GOT3 (cell line): ENCODE results near the gene ITGA2B.
"Not testable (repeated sequence)": the region's sequence is repeated elsewhere in the genome, so short reads cannot be mapped to it uniquely, and the experiment has no call there.

ENCODE experiments used
- DNase-seq: peaks from one replicate; lab custom pipeline; 2025; ENCODE audit warnings: mixed read lengths; lab: John Stamatoyannopoulos, UW

ITGA2B gene

DNA sequence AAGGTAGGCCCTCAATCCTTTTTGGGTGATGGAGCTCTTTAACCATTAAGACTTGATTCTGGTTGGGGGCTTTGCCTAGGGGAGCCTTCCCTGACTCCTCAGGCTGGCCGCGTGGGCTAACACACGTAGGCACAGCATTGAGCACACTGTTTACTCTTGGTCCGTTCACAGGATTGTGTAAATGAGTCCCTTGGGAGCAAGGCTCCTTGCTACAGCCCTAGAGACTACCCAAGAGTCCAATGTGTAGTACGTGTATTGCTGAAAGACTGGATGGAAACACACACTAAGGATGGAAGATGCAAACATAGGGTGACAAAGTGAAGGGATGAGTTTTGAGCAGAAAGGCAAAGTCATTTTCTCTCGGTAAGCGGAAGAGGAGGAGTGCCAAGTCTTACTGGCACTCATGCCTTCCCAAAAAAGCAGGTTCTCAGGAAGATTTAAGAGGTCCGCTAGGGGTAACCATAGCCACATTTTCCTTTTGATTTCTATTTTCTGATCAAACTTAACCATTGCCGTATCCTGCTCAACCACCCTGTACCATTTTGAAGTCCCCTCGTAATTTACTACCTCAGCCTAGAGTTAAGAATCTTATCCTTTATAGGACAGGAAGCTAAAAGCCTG, 911 bp upstream of the ITGA2B start:
- DNase-seq, result no peak

DNA sequence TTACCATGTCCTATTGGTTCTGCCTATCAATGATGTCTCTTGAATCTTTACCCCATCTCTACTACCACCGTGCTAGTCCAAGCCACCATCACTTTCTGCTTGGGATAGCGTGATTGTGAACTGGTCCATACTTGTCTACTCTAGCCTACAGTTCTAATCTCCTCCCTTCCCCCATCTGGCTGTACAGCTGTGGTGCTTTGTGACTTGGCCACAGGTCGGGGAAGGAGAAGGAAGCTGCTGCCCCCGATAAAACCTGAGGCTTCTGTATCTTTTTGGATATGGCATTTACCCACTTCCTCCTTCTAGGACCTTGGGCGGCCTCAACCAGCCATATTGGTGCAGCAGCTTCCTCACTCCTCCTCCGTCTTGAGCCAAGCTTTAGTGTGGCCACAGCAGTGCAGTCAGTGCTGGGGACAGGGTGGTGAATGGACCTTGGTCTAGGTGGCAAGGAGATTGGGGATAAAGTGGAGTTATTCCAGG, 314 bp upstream of the ITGA2B start:
- DNase-seq, result no peak

DNA sequence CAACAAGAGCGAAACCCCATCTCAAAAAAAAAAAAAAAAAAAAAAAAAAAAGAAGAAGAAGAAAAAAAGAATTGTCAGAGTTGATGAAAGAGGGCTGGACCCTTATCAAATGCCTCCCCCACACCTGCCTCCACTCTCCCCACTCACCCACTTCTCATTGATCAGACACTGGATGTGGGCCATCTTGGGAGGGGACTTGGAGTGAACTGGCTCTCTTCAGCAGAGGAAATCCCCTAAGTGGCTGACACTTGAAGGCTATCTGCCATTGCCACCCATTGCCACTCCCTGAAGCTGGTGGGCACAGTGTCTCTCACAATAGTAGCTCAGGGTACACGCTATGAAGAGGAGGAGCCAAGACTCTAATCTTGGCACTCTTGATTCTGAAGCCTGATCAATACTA, 1.6 kb downstream of the ITGA2B start:
- no peak for DNase-seq

DNA sequence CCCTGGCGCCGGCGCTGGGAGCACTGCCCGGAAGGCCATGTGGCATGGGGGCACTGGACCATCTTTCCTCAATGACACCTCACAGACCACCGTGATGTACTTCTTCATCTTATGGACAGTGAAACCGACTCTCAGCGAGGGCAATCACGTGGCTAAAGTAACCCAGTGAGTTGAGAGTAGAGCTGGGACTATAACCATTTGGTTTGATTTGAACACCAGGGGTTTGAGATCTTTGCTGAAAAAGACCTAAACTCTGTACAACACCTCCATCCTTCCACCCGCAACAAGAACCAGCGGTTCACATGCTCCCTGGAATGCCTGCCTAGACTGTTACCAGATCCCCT, 3.3 kb downstream of the ITGA2B start:
- no peak for DNase-seq

DNA sequence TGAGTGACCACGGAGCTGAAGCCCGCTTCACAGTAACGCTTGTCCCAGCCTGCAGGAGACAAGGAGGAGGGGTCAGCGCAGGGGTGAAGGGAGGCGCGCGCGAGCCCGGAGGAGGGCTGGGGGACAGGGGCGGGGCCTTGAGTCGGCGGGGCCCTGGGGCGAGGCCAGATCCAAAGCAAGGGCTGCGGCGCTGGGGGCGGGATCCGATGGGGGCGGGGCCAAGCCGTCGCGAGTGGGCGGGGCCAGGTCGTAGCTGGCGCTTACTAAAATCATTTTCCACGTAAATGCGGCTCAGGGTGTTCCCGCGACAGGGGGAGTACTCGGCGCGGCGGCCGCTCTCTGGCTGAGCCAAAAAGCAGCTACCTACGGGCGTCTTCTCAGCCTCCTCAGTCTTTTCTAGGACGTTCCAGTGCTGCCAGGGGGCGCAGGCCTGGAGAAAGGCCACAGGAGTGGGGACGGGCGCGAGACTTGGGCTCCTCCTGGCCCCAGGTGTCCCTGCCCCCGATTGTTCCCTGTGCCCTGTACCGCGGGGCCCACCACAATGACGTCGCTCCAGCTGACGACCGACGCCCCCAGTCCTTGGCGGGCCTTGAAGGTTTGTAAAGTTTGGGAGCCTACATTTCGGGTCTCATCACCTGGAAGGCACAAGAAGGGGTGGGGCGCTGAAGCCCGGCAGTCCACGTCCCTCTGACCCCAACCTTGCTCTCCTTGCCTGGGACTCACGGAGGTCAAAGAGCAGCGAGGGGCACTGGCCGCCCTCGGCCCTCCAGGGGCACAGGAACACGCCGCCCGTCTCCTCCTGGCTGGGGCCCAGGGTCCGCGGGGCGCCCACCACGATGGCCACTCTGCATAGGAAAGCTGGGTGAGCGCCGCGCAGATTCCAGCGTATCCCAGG, 3.9 kb downstream of the ITGA2B start:
- DNase-seq, result peak; percentile 18

DNA sequence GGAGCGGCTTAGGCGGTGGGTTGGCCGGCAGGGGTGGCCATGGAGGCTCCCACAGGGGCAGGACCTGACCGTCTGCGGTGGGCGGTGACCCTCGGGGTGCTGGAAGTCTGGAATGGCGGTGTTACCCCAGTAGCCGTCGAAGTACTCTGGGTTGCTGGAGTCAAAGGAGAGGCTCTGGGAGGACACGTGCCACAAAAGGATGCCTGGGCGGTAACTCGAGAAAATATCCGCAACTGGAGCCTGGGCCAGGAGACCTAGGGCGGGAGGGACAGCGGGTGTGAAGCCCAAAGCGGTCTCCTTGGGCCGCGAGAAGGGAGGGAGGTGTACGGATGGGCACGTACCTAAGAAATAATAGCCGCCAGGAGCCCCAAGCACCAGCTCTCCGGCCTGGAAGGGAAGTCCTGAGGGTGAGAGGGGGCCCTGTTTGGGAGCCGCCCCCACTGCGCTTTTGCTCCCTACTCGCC, 4.6 kb downstream of the ITGA2B start:
- no peak for DNase-seq

DNA sequence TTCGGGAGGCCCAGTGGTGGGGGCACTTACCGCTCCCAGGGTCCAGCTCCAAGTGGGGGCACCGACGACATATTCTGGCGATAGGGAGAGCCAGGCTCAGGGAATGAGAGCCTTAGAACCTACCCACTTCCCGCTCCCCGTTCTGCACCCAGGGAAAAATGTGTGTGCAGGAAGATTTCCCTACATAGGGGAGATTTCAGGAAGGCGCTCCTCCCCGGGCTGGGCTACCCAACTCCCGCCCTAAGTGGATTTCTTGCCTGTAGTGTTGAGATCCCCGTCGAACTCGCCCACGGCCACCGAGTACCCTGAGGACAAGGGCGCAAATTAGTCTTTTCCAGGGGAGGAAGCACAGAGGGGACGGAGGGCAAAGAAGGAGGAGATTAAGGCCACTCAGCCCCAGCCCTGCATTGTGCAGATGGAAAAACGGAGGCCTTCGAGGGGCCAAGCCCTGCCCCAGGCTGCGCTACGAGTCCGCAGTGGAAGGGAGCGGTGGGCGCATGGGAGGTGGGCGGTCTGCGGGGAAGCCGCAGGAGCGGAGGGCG, 5.1 kb downstream of the ITGA2B start:
- DNase-seq, result no peak

DNA sequence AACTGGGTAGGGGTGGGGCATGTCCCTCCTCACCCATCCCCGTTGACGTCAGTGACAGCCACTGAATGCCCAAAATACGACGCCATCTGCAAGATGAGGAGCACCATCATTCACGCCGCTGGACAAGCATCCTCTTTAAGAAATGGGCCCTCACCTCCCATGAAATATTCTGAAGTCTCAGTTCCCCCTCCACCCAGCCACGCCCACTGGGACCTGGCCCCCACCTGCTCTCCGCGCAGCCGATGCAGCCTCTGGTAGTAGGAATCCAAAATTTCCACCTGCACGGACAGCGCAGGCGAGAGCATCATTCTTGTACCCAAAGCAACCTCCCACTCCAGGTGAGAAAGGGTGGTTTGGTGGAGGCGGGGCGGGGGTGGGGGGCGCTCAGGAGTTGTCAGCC, 5.6 kb downstream of the ITGA2B start:
- DNase-seq, result no peak

DNA sequence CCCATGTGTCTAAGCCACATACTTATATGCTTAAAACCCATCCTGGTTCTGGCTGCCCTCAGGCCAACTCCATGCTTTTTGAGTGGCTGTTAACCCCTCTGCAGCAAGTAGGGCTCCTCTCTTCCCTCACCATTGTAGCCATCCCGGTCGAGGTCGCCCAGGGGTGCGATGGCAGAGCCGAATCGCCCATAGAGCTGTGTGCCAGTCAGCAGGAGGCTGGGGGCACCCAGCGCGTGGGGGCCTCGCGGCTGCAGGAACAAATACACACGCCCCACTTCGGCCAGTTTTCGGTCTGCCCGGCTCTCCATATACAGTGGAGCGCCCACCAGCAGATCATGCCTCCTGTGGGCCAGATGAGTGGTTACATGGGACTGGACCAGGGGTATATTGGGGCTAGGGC, 6.1 kb downstream of the ITGA2B start:
- no peak for DNase-seq

DNA sequence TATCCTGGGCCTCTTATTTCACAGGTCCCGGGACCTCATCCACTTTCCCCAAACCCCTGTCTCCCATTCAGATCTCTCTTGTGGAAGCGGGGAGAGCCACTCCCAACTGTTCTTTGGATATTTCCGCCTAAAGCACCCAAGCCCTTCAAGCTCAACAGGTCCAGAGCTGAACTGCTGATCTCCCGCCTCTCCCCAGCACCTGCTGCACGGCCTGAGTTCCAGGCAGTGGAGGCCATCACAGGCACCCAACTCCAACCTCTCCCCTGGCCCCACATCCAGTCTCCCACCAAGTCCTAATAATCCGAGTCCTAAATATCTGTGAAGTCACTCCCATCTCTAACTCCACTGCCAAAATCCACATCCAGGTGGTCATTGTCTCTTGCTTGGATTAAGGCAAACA, 6.5 kb downstream of the ITGA2B start:
- DNase-seq, result no peak

DNA sequence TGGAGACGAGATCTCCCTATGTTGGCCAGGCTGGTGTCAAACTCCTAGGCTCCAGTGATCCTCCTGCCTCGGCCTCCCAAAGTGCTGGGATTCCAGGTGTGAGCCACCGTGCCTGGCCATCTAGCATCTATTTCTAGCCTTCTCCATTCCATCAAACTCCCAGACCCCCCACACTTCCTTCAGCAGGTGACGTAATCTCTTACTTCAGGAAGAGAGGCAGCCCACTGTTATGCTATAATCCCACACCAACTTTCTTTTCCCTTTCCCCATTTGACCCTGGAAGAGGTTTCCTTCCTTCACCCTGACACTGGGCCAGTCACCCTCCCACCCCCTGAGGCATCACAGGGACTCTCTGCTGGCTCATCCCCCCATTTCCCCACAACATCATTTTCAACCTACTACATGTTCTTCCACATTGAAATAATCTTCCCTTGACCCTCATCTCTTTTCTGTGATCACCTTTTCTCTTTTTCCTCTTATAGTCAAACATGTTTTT, 7.6 kb downstream of the ITGA2B start:
- no peak for DNase-seq

DNA sequence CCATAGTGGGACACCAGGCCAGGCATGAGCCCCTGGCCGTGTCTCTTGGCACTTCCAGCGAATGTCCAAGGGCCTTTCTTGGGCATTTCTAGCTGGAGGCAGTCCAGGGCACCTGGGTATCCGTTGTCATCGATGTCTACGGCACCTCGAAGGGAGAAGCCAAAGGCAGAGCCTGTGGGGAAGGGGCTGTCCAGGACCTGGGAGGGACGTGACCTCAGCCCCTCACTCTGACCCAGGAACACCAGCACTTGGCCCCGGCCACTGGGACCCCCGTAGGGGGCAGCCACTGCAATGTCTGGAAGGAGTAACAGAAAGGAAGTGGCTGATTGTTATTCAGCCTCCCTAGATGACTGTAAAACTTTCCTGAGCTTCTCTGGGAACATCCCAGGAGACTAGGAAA, 8.7 kb downstream of the ITGA2B start:
- no peak for DNase-seq

DNA sequence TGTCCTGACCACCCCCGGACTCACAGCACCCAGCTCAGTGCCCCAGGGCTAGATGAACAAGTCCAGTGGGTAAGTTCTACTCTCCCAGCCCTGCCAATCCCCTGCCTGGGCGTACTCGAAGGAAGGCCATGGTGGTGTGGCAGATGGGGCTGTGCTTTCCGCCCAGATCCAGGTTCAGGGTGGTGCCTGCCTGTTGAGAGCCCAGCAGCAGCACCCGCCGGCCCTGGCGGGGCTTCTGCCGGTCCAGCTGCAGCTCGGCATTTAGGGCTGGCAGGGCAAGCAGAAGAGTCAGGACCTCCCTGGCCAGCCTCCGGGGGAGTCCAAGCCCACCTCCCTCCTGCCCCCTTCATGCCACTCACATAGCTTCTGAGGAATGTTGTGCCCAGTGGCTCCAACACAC, 9.6 kb downstream of the ITGA2B start:
- no peak for DNase-seq

DNA sequence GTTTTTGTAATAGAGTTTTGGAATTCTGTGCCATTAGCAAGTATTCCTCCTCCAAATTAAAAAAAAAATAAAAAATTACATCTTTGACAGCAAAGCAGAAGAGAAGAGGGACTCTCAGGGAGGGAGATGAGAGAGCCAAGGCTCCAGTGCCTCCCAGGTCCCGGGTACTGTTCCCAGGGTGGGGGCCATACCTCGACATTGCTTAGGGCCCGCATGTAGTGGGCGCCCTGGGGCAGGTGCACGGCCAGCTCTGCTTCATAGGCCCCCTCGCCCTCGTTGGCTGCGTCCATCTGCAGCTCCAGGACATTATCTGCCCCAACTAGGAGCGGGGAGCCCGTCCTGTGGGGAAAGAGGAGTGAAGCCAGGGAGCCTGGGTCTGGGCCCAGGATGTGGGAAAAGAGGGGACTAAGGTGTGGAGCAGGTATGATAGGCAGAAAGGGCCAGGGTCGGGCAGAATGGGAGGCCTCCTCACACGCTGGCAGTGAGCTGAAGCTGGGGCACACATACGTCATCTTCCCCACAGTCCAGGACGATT, 11.2 kb downstream of the ITGA2B start:
- no peak for DNase-seq

DNA sequence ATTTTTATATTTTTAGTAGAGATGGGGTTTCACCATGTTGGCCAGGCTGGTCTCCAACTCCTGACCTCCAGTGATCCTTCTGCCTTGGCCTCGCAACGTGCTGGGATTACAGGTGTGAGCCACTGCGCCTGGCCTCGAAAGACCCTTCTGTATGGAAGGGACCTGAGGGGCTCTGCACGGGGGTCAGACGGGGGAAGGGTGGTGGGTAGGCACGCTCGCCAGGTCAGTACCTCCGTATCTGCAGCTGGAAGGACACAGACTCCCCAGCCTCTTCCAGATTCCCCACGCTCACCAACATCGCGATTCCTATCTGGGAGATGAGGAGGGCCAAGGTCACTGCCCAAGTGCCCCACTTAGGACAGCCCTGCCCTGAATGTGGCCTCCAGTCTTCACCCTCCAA, 12.7 kb downstream of the ITGA2B start:
- no peak for DNase-seq

DNA sequence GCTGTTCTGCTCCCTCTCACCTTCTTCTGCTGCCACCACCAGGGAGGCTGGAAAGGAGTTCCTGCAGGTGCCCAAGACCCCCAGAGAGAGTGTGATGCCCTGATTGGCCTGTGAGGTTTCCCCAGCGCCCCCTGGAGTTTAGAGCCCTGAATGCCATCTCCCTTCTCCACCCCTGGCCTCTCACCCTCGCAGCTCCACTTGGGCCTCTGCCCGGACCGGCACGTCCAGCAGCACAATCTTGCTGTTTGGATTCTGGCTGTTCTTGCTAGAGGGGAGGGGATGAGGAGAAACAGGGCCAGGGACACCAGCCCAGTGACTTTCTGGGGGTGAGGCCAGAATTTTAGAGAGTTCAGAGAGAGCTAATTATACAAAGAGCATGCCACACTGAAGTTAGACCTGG, 13.3 kb downstream of the ITGA2B start:
- DNase-seq, result no peak

DNA sequence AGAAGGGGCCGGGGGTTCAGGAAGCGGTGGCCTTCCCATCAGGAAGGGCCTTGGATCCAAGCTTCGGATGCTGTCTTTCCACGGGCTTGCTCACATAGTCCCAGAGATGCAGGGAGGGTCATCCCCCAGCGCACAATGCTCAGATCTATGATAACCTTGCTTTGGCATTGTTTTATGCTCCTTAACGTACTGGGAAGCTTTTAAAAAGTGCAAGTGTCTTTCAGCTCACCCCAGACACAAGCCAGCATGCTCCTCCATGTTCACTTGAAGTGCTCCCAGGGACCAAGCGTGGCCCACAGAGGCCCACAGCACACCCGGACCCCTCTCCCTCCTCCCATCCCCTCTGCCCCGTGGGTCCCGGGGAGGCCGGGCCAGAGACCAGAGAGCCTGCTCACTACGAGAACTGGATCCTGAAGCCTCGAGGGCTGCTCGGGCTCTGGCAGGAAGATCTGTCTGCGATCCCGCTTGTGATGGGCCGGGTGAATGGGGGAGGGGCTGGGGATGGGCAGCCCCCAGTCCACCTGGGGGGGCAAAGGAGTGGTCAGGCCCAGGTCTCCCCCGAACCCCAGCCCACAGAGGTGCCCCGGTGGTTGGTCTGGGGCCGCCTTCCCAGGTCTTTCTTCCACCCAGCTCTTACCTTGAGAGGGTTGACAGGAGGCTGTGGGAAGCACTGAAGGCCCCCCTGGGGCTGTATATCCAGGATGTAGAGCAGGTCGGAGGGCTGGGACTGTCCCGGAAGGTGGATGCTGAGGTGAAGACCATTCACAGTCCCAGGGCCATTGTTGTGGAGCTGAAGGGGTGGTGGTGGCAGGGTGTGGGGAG, 14.0 kb downstream of the ITGA2B start:
- DNase-seq, result no peak

DNA sequence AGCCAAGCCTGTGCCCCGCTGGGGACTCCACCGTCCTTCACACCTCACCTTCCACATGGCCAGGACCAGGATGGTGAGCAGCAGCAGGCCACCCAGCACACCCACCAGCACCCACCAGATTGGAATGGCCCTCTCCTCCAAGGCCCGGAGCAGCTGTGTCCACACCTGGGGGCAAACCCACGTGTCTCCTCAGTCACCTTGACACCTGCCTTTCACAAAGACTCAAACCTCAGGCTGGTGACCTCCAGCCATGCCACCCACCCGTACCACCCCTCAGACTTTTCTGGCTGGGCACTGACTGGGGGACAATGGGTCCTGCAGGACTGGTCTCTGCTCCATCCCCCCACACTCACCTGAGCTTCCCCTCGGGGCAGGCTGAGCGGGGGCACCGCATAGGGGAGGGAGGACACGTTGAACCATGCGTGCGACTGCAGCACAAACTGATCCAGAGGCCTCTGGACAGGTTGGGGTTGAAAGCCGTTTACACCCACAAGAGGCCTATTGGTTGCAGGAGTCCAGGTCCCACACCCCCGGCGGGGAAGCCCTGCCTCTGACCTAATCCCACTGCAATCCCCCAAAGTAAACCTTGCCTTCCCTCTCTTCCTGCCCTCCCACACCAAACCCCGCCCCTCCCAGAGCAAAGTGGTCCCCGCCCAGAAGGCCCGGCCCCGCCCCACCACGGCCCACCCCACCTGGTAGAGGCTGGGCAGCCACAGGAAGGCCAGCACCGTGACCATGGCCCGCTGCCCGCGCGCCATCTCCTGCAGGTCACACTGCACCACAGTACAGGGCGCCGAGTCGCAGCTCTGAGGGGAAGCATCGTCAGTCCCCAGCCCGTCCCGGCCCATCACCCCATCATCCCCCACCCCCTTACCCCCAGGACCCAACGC, 14.9 kb downstream of the ITGA2B start:
- DNase-seq, result no peak

DNA sequence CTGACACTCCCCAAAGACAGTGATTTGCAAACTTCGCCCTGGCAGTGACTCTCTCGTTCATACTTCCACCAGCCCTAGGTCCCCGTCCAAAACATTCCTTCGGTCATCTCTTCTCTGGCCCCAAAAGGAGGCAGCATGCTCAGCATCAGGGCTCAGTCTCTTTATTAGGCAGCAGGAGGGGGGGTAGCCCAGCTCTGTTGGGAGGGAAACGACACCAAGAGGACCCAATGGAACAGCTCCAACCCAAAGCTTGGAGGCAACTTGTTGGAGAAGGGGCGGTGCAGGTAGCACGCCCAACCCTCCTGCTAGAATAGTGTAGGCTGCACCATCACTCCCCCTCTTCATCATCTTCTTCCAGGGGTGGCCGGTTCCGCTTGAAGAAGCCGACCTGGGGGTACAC, 17.4 kb downstream of the ITGA2B start:
- no peak for DNase-seq

DNA sequence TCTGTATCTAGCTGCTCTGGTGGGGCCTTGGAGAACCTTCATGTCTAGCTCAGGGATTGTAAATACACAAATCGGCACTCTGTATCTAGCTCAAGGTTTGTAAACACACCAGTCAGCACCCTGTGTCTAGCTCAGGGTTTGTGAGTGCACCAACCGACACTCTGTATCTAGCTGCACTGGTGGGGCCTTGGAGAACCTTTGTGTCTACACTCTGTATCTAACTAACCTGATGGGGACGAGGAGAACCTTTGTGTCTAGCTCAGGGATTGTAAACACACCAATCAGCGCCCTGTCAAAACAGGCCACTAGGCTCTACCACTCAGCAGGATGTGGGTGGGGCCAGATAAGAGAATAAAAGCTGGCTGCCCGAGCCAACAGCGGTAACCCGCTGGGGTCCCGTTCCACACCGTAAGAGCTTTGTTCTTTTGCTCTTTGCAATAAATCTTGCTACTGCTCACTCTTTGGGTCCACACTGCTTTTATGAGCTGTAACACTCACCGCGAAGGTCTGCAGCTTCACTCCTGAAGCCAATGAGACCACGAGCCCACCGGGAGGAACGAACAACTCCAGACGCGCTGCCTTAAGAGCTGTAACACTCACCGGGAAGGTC, 19.9 kb downstream of the ITGA2B start:
- not testable (repeated sequence) for DNase-seq
